Erythroblast (primary cell): Measurements from ENCODE around the gene PCLAF.

ENCODE experiments used
- DNase-seq, 2 experiments: peaks; one replicate each; lab custom pipeline; 2025; lab: John Stamatoyannopoulos, UW
- GATA1 ChIP-seq: IDR thresholded peaks from 2 replicates; pipeline ENCODE4 v1.6.1; 2011; ENCODE audit warnings: low read depth, mild to moderate bottlenecking, control low read depth, low read length, moderate library complexity
- POLR2A ChIP-seq: IDR thresholded peaks from 2 replicates; pipeline ENCODE4 v1.6.1; 2011; ENCODE audit warnings: mild to moderate bottlenecking, low read length

Gene PCLAF

GRCh38 chr15:64315216-64315615 lies 66.0 kb downstream of the PCLAF start:
- TF ChIP-seq POLR2A (no peak), GATA1 (no peak)
- DNase-seq = no peak

DNA sequence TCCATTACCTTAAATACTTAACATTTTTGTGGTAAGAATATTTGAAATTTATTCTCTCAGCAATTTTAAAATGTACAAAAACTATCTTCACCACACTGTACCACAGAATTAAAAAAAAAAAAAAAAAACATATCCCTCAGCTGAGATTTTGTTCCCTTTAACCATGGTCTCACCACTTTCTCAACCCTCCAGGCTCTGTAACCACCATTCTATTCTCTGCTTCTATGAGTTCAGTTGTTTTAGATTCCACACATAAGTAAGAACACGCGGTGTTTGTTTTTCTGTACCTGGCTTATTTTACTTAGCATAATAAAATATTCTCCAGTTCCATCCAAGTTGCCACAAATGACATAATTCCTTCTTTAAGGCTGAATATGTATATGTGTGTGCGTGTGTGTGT lies 66.8 kb downstream of the PCLAF start:
- TF ChIP-seq POLR2A (no peak), GATA1 (no peak)
- no peak for DNase-seq
